ENCODE data around the gene OSBPL6. TPM values are rescaled to one million over a fixed set of nuclear protein-coding genes. Genes with fewer than 3 reads are reported as not detected.

The OSBPL6 gene
- total and polyA plus RNA-seq, 4 donors: 1.3 to 3.3 (median 2.2) TPM

DNA sequence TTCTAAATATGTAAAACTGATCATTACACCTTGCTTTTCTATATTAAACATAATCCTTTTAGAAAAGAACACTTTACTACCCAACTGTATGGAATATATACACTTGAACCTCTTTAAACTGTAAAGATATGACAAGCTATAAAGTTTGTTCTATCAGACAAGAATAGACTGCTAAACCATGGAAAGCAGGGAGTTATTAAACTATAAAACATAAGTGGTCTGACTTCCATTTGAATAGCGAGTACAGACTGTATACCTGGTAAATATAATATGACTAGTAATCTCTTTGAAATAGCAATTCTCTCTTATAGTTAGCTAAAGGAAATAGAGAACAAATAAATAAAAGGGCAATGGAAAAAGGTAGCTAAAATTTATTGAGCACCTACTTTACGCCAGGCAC is 131.0 kb downstream of the OSBPL6 start (continued):
- TF ChIP-seq RAD21 (IDR thresholded peaks at IDR 0.05): no peak

DNA sequence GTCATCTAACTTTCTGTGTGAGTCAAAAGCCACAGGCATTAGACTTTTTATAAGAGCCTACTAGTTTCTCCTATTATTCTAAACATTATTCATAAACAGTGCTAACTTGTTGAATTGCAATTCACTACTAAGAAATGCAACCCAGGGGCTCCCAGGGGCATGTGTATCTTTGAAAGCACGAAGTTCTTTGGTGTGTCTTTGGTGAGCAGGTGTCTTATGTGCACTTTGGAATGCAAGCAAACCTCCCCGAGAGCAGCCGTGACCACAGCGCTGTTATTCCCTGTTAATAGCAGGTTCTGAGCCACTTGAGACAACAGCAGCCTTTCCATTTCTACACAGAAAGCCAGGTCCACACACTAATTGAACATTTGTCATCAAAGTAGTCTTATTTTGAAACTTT is 133.2 kb downstream of the OSBPL6 start:
- TF ChIP-seq, protein P1, sequence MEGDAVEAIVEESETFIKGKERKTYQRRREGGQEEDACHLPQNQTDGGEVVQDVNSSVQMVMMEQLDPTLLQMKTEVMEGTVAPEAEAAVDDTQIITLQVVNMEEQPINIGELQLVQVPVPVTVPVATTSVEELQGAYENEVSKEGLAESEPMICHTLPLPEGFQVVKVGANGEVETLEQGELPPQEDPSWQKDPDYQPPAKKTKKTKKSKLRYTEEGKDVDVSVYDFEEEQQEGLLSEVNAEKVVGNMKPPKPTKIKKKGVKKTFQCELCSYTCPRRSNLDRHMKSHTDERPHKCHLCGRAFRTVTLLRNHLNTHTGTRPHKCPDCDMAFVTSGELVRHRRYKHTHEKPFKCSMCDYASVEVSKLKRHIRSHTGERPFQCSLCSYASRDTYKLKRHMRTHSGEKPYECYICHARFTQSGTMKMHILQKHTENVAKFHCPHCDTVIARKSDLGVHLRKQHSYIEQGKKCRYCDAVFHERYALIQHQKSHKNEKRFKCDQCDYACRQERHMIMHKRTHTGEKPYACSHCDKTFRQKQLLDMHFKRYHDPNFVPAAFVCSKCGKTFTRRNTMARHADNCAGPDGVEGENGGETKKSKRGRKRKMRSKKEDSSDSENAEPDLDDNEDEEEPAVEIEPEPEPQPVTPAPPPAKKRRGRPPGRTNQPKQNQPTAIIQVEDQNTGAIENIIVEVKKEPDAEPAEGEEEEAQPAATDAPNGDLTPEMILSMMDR (IDR thresholded peaks at IDR 0.05; ENCODE audit: low read depth, low read length, missing input control): no peak
- TF ChIP-seq HNF4A (conservative IDR thresholded peaks at IDR 0.05) (no peak), FOXA1 (IDR thresholded peaks at IDR 0.05) (no peak), EGR1 (IDR thresholded peaks at IDR 0.05; ENCODE audit: low read depth in 2 of 2) (no peak), NR2F2 (IDR thresholded peaks at IDR 0.05) (no peak), FOXA2 (IDR thresholded peaks at IDR 0.05) (no peak), RXRA (IDR thresholded peaks at IDR 0.05) (no peak), JUND (IDR thresholded peaks at IDR 0.05) (no peak)
- Histone ChIP-seq H3K27ac (ENCODE audit: low read depth in 1 of 2, low read length in 2 of 2) (no peak overlapping the region), H3K4me3 (ENCODE audit: low read depth in 1 of 3, low read length in 3 of 3) (no peak overlapping the region), H3K4me1 (ENCODE audit: control insufficient read depth in 4 of 4, insufficient read depth in 4 of 4, low read length in 3 of 4) (peaks cover 3 to 20% (median 12%) of the 10 kb centered on the region in 4 donors), H3K36me3 (ENCODE audit: control insufficient read depth in 4 of 4, insufficient read depth in 3 of 4, low read depth in 1 of 4, low read length in 3 of 4) (no peaks in the 10 kb centered on the region), H3K9ac (ENCODE audit: low read depth in 1 of 2, low read length in 2 of 2) (no peak overlapping the region), H3K9me3 (ENCODE audit: control insufficient read depth in 4 of 4, low read length in 3 of 4) (no peaks in the 10 kb centered on the region), H3K27me3 (ENCODE audit: control insufficient read depth in 4 of 4, insufficient read depth in 4 of 4, low read length in 3 of 4) (no peaks in the 10 kb centered on the region)
- no peak for DNase-seq (ENCODE audit: low spot score)
- 50% methylated on average over 4 of the region's 4 CpGs for WGBS

GRCh38 chr2:178328037-178328436 is 133.7 kb downstream of the OSBPL6 start:
- Histone ChIP-seq H3K9me3 (ENCODE audit: control insufficient read depth in 4 of 4, low read length in 3 of 4) (no peaks in the 10 kb centered on the region), H3K27ac (ENCODE audit: low read depth in 1 of 2, low read length in 2 of 2) (no peak overlapping the region), H3K36me3 (ENCODE audit: control insufficient read depth in 4 of 4, insufficient read depth in 3 of 4, low read depth in 1 of 4, low read length in 3 of 4) (no peaks in the 10 kb centered on the region), H3K9ac (ENCODE audit: low read depth in 1 of 2, low read length in 2 of 2) (no peak overlapping the region), H3K4me3 (ENCODE audit: low read depth in 1 of 3, low read length in 3 of 3) (no peak overlapping the region), H3K27me3 (ENCODE audit: control insufficient read depth in 4 of 4, insufficient read depth in 4 of 4, low read length in 3 of 4) (no peaks in the 10 kb centered on the region), H3K4me1 (ENCODE audit: control insufficient read depth in 4 of 4, insufficient read depth in 4 of 4, low read length in 3 of 4) (peaks cover 3 to 21% (median 12%) of the 10 kb centered on the region in 4 donors)
- TF ChIP-seq, protein P1 (IDR thresholded peaks at IDR 0.05; ENCODE audit: low read depth, low read length, missing input control): no peak
- no peak for DNase-seq (ENCODE audit: low spot score)
- 94% methylated on average over 1 of the region's 1 CpG for WGBS

DNA sequence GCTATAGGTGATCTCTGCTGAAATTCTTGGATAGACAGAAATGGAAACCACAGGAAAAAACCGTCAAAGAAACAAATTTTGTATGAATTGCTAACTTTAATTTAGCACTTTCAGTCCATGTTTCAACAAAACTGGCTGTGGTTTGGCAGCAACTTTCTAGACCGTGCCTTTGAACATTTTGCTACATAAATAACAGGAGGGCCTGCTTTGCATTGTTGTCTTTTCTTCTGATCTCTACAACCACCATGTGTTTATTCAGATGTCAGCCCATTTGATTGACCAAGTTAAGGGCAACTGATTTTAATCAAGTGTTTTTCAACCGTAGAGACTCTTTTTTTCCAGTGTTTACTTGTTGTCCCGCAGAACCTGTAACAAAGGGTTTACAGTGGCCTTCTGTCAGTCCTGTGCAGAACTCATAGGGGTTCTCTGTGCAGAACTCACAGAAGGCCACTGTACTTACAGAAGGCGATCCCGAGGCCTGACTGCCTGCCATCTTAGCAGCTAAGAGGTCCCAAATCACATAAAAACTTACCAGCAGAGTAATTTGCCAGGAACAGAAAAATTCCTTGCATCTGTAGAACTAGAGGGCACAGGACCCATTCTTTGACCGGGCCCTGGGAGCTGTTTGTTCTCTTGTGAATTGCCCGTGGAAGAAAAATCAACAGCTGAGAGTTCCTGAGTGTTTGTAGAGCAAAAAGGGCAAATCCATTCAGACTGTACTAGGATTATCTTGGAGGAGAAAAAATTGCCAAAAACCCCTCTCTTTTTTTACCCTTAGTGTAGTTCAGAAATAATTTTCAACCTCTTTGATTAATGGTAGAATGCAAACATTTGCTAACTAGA is 136.1 kb downstream of the OSBPL6 start:
- Histone ChIP-seq H3K36me3 (ENCODE audit: control insufficient read depth in 4 of 4, insufficient read depth in 3 of 4, low read depth in 1 of 4, low read length in 3 of 4) (no peaks in the 10 kb centered on the region), H3K4me1 (ENCODE audit: control insufficient read depth in 4 of 4, insufficient read depth in 4 of 4, low read length in 3 of 4) (peaks cover 3 to 31% (median 16%) of the 10 kb centered on the region in 4 donors), H3K4me3 (ENCODE audit: low read depth in 1 of 3, low read length in 3 of 3) (no peak overlapping the region), H3K9ac (ENCODE audit: low read depth in 1 of 2, low read length in 2 of 2) (no peak overlapping the region), H3K27ac (ENCODE audit: low read depth in 1 of 2, low read length in 2 of 2) (no peak overlapping the region), H3K27me3 (ENCODE audit: control insufficient read depth in 4 of 4, insufficient read depth in 4 of 4, low read length in 3 of 4) (no peaks in the 10 kb centered on the region), H3K9me3 (ENCODE audit: control insufficient read depth in 4 of 4, low read length in 3 of 4) (no peaks in the 10 kb centered on the region)
- no peak for DNase-seq (ENCODE audit: low spot score)
- WGBS: 67% methylated on average over 8 of the region's 8 CpGs
- TF ChIP-seq RXRA (IDR thresholded peaks at IDR 0.05) (no peak), RAD21 (IDR thresholded peaks at IDR 0.05) (no peak), HNF4G (IDR thresholded peaks at IDR 0.05) (no peak), GABPA (IDR thresholded peaks at IDR 0.05 in 1 of 2, conservative IDR thresholded peaks at IDR 0.05 in 1 of 2) (no peak)
- TF ChIP-seq, protein P2, sequence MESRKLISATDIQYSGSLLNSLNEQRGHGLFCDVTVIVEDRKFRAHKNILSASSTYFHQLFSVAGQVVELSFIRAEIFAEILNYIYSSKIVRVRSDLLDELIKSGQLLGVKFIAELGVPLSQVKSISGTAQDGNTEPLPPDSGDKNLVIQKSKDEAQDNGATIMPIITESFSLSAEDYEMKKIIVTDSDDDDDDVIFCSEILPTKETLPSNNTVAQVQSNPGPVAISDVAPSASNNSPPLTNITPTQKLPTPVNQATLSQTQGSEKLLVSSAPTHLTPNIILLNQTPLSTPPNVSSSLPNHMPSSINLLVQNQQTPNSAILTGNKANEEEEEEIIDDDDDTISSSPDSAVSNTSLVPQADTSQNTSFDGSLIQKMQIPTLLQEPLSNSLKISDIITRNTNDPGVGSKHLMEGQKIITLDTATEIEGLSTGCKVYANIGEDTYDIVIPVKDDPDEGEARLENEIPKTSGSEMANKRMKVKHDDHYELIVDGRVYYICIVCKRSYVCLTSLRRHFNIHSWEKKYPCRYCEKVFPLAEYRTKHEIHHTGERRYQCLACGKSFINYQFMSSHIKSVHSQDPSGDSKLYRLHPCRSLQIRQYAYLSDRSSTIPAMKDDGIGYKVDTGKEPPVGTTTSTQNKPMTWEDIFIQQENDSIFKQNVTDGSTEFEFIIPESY (IDR thresholded peaks at IDR 0.05): no peak
- TF ChIP-seq, protein P1 (IDR thresholded peaks at IDR 0.05; ENCODE audit: low read depth, low read length, missing input control): no peak

All from liver (tissue), 9 donors.